ENCODE data around the gene HAUS5. TPM values are rescaled to one million over a fixed set of nuclear protein-coding genes. Genes with fewer than 3 reads are reported as not detected.
"Not testable (repeated sequence)": the region's sequence is repeated elsewhere in the genome, so short reads cannot be mapped to it uniquely, and the experiment has no call there.

Gene HAUS5
- total RNA-seq, 2 donors from 2014 or later = 5.0 to 7.7 TPM

DNA sequence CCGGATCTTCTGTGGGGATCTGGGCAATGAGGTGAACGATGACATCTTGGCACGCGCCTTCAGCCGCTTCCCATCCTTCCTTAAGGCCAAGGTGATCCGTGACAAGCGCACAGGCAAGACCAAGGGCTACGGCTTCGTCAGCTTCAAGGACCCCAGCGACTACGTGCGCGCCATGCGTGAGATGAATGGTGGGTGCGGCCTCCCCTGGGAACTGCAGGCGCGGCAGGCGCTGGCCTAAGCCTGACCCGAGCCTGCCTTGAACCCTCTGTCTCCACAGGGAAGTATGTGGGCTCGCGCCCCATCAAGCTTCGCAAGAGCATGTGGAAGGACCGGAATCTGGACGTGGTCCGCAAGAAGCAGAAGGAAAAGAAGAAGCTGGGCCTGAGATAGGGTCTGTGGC, 24.6 kb downstream of the HAUS5 start:
- no peak for DNase-seq
- intact Hi-C loops (cut with DNase I, micrococcal nuclease) = no loop called here
- ATAC-seq = no peak

DNA sequence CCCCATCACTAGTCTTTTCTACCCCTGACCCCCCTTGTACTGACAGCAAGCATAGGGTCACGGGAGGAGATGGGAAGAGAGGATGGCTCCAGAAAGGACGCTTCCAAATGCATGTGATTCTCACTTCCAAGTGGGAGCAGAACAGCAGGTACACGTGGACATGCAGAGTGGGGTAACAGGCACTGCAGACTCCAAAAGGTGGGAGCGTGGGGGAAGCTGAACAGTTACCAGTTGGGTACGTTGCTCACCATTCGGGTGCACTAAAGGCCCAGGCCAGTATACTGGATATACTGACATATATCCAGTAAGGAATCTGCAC, 26.7 kb downstream of the HAUS5 start:
- DNase-seq (no peak), ATAC-seq (no peak)
- intact Hi-C loops (cut with DNase I, micrococcal nuclease) = no loop called here

DNA sequence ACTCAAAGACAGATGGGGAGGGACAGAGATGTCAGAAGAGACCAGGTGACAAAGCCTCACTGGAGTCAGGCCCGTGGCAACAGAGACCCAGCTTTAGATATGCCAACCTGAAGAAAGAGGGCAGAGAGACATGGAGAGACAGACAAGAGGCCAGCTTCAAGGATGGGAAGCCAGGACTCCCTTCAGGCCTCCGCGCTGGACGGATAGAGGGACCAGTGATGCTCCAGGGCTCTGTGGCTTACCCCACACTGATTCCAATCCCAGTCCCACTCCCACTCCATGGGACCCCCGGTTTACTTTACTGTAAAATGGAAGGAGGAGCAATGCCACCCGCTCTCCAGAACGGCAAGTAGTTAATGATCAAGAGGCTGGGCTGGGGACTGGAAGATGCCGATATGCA, 27.3 kb downstream of the HAUS5 start:
- DNase-seq (no peak), ATAC-seq (no peak)
- intact Hi-C loops (cut with DNase I, micrococcal nuclease) = no loop called here

DNA sequence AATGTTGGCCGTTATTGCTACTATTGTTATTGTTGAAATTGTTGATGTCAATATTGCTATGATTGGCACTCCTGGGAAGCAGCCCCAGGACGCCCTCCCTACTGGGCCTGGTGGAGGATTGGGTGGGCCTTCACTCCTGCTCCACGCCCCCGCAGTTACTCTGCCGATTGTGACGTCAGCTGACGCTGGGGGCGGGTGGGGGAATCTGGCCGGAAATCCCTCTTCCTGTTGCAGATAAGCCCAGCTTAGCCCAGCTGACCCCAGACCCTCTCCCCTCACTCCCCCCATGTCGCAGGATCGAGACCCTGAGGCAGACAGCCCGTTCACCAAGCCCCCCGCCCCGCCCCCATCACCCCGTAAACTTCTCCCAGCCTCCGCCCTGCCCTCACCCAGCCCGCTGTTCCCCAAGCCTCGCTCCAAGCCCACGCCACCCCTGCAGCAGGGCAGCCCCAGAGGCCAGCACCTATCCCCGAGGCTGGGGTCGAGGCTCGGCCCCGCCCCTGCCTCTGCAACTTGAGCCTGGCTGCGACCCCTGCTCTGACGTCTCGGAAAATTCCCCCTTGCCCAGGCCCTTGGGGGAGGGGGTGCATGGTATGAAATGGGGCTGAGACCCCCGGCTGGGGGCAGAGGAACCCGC, 29.1 kb downstream of the HAUS5 start, which contains the start of gene ETV2:
Gene ETV2, plus strand, starts transcription at position 231 of the 637 bp plus-strand sequence. CDS start 716 bp downstream, outside the sequence.
- DNase-seq = peak; percentile 35 to 37
- ATAC-seq = no peak
- intact Hi-C loops (cut with DNase I, micrococcal nuclease) = no loop called here

DNA sequence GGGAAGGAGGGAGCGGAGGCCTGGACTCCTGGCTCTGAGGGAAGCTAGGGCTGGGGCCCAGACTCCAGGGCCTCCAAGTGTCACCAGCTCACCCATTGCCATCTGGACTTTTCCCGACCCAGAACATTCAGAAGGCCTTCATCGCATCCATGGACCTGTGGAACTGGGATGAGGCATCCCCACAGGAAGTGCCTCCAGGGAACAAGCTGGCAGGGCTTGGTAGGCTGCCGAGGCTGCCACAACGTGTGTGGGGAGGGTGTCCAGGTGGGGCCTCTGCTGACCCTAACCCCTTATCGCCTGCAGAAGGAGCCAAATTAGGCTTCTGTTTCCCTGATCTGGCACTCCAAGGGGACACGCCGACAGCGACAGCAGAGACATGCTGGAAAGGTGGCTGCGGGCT, 29.8 kb downstream of the HAUS5 start:
- ATAC-seq (no peak), DNase-seq (no peak)
- intact Hi-C loops (cut with DNase I, micrococcal nuclease) = no loop called here

DNA sequence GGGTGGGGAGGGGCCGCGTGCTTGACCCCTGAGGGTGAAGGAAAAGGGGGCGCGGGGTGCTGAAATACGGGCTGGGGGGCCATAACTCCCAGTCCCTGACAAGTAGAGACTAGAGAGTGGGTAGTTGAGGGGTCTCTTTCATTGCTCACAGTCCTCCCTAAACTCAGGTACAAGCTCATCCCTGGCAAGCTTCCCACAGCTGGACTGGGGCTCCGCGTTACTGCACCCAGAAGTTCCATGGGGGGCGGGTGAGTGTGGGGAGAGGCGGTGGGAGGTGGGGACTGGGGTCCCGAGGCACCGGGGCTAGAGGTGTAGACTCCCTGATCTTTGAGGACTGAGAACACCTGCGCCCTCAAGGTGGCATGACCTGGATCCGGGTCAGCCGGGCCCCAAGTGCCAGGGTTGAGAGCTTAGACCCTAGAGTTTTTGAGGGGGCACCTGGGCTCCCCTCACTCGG, 30.3 kb downstream of the HAUS5 start:
- intact Hi-C loops (cut with DNase I, micrococcal nuclease) = no loop called here
- DNase-seq = peak in 1 of 2 donors; percentile 36

DNA sequence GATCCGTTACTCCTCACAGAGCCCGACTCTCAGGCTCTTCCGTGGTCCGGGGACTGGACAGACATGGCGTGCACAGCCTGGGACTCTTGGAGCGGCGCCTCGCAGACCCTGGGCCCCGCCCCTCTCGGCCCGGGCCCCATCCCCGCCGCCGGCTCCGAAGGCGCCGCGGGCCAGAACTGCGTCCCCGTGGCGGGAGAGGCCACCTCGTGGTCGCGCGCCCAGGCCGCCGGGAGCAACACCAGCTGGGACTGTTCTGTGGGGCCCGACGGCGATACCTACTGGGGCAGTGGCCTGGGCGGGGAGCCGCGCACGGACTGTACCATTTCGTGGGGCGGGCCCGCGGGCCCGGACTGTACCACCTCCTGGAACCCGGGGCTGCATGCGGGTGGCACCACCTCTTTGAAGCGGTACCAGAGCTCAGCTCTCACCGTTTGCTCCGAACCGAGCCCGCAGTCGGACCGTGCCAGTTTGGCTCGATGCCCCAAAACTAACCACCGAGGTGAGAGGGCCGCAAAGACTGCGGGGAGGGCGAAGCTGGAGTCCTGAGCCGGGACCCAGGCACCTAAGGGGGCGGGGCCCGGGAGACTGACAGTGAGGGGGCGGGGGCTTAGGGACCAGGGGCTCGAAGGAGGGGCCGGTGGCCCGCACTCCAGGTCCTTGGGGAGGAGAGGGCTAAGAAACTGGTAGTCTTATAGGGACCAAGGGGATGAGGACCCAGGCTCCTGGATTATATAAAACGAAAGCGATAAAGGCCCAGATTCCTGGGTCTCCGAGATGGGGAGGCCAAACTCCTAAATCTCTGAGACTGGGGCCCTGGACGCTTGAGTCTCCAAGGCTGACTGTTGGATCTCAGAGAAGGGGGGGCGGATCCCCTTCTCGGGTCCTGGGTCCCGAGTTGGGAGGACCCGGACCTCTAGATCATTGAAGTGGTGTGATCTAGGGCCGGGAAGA, 31.0 kb downstream of the HAUS5 start:
- ATAC-seq (peak; percentile 67), DNase-seq (peak; percentile 88 to 90)
- intact Hi-C loops (cut with DNase I, micrococcal nuclease) = no loop called here

More for the DNA sequence above, 30.3 kb downstream of the HAUS5 start:
- ATAC-seq = no peak

DNA sequence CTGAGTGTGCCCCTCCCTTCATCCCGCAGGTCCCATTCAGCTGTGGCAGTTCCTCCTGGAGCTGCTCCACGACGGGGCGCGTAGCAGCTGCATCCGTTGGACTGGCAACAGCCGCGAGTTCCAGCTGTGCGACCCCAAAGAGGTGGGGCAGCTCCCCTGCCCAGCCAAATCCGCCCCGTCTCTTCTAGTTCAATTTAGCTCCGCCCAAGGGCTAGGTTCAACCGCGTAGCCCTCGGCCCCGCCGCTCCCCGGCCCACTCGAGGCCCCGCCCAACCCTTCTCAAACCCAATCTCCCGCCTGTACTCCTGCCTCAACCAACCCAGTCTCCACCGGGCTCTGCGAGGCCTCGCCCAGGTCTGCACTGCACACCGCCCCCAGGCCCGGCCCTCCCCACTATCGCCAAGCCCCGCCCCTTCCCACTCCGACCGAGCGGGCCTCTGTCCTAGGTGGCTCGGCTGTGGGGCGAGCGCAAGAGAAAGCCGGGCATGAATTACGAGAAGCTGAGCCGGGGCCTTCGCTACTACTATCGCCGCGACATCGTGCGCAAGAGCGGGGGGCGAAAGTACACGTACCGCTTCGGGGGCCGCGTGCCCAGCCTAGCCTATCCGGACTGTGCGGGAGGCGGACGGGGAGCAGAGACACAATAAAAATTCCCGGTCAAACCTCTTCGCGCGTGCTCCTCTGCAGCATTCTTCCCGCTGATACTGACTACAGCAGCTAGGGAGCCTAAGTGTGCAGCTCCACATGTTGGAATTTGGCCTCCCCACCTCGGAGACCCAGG, 31.9 kb downstream of the HAUS5 start:
- ATAC-seq (peak; percentile 80), DNase-seq (peak; percentile 96 to 99)
- intact Hi-C loops (cut with DNase I, micrococcal nuclease) = no loop called here

DNA sequence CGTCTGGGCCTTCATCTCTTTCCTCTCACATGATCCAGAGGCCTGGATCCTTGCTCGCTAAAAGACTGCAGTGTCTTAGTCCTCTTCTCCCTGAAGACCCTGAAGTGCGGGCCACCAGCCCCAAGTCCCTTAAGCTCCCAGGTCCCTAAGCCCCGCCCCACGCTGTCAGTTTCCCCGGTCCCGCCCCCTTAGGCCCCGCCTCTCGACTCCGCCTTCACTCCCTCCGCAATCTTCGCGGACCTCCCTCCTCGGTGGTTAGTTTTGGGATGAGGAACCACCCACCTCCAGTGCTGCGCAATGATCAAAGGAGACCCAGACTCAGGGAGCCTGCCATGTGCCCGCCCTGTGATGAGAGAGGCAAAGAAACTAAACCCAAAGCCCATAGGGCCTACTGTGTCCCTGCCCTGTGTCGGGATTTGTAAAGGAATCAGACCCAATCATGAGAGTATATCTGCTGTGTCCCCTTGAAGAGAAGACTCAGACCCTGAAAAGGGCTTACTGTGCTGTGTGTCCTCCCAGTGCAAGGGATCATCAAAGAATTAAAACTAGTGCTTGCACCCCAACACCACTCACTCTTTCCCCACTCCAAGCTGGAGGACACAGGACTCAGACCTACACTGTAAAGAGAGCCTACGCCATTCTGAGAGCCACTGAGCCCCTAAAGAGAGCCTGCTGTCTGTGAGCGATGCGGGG, 32.6 kb downstream of the HAUS5 start:
- ATAC-seq (peak; percentile 15), DNase-seq (peak; percentile 89 to 95)
- intact Hi-C loops (cut with DNase I, micrococcal nuclease) = no loop called here

DNA sequence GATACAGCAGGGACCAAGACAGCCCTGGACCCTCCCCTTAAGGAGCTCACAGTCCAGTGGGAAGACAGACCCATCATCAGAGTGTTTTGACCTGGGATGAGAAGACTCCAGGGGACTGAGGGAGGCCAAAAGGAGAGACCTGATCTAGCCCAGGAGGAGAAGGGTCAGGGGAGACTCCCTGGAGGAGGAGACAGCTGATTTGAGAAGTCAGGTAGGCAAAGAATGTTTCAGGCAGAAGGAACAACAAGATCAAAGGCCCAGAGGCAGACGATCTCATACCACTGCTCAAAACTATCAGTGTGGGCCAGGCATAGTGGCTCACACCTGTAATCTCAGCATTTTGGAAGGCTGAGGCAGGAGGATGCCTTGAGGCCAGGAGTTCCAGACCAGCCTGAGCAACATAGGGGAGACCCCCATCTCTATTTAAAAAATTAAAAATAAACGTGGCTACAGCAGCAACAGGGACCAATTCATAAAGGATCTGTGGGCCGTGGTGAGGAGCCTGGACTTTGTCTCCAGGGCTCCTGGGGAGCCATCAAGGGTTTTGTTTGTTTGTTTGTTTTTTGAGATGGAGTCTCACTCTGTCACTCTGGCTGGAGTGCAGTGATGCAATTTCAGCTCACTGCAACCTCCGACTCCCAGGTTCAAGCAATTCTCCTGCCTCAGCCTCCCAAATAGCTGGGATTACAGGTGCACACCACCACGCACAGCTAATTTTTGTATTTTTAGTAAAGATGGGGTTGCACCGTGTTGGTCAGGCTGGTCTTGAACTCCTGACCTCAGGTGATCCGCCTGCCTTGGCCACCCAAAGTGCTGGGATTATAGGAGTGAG, 33.4 kb downstream of the HAUS5 start:
- intact Hi-C loops (cut with DNase I, micrococcal nuclease) = no loop called here
- no peak for DNase-seq
- no peak for ATAC-seq

DNA sequence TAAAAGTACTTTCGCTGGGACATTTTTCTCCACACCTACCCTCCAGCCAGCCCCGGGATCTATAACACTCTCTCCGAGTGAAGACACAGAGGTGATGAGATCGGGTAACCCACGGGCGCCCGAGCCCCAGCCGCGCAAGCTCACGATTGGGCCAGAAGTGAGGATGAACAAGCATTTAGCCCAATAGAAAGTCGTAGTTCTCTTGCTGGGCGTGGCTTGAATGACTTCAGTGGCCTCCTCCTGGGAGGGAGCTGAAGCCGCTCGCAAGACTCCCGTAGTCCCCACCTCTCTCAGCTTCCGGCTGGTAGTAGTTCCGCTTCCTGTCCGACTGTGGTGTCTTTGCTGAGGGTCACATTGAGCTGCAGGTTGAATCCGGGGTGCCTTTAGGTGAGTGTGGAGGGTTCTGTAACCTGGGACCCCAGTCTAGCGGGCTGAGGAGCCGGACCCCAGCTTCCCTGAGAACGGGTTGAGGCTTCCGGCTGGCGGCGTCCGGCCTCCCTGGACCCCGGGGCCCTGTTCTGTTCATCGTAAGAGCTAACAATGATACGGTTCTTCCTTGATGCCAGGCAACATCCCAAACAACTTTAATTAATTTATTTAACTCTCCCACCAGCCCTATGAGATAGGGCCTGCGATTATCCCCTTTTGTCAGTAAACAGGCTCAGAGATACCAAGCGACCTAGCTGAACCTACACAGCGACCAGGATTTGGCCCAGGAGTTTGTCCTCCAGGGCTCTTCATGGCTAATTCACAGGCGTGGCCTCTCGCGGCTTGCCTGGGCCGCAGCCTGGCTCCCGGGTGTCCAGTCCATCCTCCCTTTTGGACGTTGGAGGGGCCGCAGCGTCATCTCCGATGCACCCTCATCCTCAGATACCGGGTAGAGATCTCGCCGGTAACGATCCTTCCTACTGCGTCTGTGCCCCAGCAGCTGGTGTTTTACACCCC, 35.8 kb downstream of the HAUS5 start, which contains the start of gene COX6B1:
Gene COX6B1, plus strand, starts transcription at position 307 of the 945 bp plus-strand sequence. CDS start 2,921 bp downstream, outside the sequence.
- intact Hi-C loops (cut with DNase I, micrococcal nuclease) = no loop called here
- ATAC-seq (peak; percentile 68), DNase-seq (peak; percentile 92 to 98)

DNA sequence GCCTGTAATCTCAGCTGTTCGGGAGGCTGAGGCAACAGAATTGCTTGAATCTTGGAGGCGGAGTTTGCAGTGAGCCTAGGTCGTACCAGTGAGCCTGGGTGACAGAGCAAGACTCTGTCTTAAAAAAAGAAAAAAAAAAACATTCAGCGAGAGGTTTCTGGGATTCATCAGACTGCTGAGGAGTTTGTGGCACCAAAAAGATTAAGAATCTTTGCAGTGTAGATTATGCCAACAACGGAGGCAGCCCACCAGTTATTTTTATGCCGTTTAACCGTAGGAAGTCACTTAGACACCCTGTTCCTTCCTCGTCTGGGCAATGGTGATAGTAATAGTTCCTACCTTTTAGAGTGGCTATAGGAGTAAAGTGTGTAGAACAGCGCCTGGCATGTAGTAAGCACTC, 38.0 kb downstream of the HAUS5 start:
- DNase-seq (no peak), ATAC-seq (no peak)
- intact Hi-C loops (cut with DNase I, micrococcal nuclease) = no loop called here

DNA sequence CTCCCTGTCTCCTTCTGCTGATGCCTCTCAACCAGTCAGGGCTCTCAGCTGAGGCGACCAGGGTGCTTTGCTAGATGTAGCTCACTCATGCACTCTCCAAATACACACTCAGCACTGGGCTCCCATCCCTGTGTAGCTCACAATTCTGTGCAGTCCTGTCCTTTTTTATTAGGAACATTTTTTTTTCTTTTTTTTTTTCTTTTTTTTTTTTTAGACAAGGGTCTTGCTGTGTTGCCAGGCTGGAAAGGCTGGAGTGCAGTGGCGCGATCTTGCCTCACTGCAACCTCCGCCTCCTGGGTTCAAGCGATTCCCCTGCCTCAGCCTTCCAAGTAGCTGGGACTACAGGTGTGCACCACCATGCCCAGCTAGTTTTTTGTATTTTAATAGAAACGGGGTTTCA, 42.3 kb downstream of the HAUS5 start:
- intact Hi-C loops (cut with DNase I, micrococcal nuclease); DNase-seq; ATAC-seq: not testable (repeated sequence)

DNA sequence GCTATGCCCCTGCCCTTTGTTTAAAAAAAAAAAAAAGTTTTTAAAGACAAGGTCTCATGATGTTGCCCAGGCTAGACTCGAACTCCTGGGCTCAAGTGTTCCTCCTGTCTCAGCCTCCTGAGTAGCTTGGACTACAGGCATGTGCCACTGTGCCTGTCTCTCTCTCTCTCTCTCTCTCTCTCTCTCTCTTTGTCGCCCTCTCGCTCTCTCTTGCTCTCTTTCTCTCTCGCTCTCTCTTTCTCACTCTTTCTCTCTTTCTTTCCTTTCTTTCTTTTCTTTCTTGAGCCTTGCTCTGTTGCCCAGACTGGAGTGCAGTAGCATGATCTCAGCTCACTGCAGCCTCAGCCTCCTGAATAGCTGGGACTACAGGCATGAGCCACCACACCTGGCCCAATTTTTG, 43.1 kb downstream of the HAUS5 start:
- DNase-seq (no peak), ATAC-seq (no peak)
- intact Hi-C loops (cut with DNase I, micrococcal nuclease) = no loop called here

DNA sequence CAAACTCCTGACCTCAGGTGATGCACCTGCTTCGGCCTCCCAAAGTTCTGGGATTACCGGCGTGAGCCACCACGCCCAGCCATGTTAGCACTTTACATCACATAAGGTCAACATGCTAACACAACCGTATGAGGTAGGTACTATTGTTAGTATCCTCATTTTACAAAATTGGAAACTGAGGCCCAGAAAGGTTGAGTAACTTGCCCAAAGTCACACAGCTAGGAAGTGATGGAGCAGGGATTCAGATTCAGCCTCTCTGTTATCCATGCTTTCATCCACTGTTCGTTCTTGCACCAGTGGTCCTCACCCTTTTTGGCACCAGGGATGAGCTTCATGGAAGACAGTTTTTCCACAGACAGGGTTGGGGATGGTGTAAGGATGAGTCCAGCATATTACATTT, 44.2 kb downstream of the HAUS5 start:
- intact Hi-C loops (cut with DNase I, micrococcal nuclease) = no loop called here
- no peak for DNase-seq
- no peak for ATAC-seq

DNA sequence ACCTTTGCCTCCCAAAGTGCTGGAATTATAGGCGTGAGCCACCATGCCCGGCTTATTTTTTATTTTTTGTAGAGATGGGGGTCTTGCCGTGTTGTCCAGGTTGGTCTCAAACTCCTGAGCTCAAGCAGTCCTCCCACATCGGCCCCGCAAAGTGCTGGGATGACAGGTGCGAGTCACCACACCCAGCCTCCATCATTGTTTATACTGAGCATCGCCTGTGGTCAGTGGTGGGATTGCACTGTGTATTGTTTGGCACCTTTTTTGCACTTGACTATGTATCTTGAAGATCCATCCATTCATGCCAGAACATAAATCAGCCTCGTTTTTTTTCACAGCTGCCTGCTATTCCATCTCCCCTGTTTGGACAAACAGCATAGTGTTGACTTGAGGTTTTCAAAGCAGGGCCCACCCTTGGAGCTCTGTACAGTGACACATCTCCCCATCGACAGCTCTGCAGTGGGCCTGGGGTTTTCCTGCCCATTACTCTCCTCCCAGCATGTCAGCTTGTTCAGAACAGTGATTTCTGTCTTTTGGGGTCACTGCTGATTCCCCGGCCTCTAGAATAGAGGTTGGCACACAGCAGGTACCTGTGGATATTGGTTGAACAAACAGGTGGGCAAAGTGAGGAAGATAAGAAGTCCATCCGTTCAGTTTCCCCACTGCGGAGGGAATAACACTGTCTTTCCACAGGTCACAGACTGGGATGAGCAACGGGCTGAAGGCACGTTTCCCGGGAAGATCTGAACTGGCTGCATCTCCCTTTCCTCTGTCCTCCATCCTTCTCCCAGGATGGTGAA, 45.6 kb downstream of the HAUS5 start:
- intact Hi-C loops (cut with DNase I, micrococcal nuclease) = no loop called here
- ATAC-seq (peak; percentile 48), DNase-seq (no peak)
